HG03565 (cell line): ENCODE data around the gene OVAAL.

Source experiments
- ATAC-seq: cut with Tn5 transposase; IDR thresholded peaks from one replicate; pipeline ENCODE4 v1.9.1; 2021; ENCODE audit warnings: mild to moderate bottlenecking, moderate library complexity; ENCODE audit not compliant: unreplicated experiment

Gene OVAAL

DNA sequence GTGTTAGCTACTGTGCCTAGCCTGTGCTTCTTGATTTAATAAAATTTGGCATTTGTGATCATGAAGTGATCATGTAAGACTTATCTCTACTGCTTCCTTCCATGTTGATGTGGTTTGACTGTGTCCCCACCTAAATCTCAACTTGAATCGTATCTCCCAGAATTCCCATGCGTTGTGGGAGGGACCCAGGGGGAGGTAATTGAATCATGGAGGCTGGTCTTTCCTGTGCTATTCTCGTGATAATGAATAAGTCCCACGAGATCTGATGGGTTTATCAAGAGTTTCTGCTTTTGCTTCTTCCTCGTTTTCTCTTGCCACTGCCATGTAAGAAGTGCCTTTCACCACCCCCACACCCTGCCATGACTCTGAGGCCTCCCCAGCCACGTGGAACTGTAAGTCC, at the start of gene OVAAL:
Gene OVAAL (plus strand): TSS at position 301 of the 400 bp plus-strand sequence.
- no peak for ATAC-seq

DNA sequence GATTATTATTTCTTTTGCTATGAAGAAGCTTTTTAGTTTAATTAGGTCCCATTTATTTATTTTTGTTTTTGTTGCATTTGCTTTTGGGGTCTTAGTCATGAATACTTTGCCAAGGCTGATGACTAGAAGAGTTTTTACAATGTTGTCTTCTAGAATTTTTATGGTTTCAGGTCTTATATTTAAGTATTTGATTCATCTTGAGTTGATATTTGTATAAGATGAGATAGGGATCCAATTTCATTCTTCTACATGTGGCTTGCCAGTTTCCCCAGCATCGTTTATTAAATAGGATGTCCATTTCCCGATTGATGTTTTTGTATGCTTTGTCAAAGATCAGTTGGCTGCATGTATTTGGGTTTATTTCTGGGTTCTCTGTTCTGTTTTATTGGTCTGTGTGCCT, 47.9 kb upstream of the OVAAL start:
- ATAC-seq: no peak

DNA sequence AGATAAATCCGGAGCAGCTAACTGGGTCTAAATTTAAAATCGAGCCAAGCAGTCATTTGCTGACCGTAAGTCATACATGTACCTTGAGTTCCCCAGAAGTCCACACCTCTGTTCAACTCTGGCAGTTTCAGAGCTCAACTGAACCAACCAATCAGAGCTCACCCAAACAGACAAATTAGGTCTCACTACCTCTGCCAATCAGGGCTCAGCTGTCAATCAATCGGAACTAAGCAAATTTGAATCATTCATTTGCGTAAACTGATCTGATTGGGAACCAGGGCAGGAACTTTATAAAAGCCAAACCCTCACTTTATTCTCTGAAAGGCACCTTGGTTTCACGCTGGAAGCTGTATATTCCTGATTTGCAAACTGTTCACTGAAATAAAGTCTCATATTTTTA, 45.2 kb upstream of the OVAAL start:
- ATAC-seq: no peak

DNA sequence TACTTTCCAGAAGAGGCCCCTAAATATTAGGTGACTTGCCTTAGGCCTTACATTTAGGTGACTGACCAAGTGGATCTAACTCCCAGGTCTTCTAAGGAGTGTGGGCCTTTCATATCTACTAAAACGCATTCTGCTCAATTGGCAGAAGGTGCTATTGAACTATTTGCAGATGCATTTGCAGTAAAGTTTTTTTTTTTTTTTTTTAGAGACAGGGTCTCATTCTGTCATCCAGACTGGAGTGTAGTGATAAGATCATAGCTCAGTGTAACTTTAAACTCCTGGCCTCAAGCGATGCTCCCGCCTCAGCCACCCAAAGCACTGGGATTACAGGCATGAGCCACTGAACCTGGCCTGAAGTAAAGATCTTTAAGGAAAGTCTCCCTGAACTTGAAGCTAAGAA, 43.4 kb upstream of the OVAAL start:
- ATAC-seq: no peak

DNA sequence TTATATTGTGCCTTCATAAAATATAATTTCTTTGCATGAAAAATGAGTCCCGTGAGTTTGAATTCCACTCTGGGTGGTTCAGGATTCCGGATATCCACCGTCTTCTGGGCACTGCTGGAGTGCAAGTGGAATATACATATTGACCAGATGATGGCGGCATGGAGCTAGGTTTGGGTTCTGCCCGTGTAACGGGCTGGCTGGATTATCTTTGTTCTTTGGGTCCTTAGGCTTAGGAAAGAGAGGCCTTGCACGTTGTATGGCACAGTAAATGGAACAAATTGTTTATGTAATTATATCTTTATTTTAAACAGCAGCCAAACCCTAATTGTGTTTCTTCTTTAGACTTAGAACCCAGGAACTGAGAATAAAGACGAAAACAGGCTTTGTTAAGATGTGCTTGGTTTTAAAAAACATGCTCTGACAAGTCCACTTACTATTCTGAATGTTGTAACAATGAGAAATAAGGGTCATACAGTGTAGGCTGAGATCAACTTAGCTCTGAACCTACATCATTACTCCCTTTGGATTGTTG, 42.8 kb upstream of the OVAAL start:
- peak; percentile 83 for ATAC-seq

DNA sequence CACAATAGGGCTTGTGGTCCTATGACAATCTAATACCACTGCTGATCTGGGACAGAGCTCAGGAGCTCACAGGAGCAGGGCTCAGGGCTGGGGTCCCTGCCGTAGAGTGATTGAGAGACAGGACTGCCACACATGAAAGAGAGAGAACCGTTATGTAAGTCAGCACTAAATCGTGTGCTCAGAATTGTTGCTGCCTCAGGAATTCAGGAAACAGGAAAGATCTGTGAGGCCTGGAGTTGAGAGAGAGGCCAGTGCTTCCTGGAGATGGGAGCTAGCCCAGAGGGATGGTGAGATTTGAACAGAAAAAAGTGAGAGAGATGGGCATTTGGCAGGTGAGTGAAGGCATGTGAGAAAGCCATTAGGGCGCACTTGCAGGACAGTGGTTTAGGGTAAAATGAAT, 38.9 kb upstream of the OVAAL start:
- no peak for ATAC-seq

DNA sequence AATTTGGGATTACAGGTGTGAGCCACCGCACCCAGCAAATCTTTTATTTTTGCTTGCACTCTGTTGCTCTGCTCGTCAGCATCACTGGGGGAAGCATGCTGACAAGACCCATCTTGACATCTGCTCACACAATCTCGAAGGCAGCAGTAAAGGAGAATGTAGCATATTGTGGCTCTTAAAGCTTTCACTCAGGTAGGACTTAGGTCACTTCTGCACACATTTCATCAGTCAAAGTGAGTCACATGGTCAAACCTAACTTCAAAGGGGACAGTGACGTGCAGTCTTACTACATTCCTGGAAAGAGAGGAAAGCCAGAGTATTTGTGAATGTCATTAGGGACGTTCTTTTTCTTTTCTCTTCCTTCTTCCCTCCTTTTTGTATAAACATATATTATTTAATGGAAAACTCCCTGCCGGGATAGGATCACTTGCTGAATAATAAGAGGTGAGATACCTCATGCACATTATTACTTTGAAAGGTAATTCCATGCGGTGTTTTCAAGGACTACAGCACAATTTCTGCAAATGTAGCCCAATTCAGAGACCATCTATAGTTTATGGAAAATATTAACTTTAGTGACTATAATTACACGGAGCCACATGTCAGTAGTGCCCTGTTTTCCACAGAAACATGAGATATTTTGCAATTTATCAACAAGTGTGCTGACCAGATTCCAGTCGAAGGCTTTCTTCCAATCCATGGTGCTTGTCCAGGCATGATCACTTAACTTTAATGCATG, 37.1 kb upstream of the OVAAL start:
- ATAC-seq: no peak

DNA sequence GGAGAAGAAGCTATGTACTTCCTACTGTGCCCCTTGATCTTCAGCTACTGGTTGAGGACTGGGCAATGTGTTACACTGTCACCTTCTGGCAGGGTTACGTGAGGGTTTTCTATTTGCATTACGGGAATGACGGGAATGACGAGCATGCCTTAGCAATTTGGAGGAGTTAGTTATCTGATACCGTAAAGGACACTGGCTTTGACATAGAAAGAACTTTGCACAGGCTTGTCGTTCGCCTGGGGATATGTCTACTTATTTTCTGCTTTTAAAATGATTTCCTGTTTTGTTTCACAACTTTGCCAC, 36.6 kb upstream of the OVAAL start:
- ATAC-seq: no peak

DNA sequence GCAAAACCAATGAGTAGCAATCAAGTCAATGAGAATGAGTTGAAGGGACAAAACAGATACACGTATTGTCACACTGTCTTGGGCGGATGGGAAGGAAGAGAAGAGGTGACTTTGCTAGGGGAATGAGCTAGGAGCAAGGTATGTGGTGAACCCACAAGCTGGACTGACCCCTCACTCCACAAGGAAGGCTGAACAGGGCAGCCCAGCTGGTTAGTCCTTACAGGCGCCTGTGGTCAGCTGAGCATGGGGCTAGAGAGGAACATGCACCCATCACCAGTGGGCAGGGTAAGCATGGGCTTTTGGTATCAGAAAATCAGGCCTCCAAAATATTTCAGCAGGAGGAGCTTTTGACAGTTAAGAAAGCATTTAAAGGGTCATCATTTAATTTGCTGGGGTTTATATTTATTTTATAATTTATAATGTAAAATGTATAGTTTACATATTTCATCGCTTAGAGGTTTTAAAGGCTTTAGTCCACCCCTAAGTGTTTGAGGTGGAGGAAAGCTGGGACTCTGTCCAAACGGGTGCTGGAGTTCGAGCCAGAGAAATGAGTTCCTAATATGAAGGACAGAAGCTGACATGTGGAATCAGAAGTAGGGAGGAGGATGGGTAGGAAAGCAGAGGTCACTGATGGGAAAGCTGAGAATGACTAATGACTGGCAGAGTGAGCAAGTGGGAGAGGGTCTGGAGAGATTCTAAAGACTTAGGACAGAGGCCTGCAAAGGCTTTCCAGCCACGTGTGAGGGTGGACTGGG, 34.4 kb upstream of the OVAAL start:
- no peak for ATAC-seq

DNA sequence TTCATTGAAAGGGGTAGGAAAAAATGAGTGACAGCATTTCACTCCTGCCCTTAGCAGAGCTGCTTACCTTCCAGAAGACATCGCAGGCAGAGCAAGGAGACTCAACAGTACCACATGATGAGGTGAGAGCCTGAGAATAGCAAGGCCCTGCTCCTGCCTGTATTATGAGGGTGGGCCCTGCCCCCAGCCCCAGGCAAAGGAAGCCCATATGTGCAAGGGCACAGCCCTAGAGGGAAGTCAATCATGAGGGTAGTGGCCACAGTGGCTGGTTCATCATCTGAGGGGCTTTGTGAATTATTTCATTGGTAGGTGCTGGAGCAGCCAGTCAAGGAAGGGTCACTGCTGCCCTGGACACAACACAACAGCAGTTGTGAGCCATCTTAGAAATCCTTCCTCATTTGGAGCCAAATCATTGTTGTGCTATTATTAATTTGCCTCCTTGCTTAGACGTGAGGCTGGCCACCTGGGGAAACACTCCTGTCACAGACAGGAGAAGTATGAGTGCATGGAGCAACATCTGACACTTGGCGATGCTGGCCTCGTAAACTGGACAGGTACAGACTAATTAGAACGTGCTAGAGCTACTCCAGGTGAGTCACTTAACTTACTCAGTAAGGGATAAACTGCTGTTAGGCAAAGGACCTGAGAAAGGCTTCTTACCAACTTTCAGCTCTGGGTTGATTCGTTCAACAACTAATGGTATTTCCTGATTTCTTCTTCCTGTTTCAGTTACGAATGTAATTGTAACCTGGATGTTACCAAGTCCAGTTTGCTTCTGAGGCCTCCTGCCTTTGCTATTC, 33.6 kb upstream of the OVAAL start:
- ATAC-seq: no peak

DNA sequence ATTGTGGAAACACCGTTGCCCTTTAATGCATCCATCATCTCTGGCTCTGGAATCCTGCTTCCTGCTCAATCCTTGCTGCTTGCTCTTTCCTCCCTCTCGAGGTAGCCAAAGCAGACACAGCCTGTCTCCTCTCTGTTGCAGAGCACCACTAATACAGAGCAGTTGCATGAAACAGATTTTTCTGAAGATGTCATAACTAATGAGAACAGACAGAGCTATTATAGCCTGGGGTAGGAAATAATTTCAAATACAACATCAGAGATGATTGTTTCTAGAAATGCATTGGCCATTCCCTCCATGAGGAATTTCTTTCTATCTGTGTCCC, 33.1 kb upstream of the OVAAL start:
- no peak for ATAC-seq

DNA sequence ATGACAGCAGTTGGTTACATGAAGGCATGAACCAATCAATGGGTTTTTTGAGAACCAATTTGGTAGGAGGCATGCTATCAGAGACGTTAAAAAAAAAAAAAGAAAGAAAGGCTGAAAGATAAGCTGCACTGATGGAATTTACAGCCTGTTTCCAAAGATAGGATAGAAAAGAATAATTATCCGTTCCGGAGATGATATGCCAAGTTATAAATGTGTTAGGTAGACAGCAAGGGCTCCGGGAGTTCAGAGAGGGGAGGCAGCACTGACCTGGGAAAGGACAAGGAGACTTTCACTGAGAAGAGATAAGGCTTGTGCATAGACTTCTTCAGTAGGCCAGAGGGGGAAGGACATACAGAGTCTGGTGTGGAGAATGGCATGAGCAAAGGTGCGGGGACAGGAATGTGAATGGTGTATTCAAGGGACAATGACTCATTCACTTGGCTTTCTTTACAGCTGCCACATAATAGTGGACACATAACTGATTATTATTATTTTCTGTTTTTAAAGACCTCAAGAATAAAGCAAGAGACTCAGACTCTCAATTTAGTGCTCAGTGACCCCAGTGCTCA, 31.6 kb upstream of the OVAAL start:
- ATAC-seq: no peak

DNA sequence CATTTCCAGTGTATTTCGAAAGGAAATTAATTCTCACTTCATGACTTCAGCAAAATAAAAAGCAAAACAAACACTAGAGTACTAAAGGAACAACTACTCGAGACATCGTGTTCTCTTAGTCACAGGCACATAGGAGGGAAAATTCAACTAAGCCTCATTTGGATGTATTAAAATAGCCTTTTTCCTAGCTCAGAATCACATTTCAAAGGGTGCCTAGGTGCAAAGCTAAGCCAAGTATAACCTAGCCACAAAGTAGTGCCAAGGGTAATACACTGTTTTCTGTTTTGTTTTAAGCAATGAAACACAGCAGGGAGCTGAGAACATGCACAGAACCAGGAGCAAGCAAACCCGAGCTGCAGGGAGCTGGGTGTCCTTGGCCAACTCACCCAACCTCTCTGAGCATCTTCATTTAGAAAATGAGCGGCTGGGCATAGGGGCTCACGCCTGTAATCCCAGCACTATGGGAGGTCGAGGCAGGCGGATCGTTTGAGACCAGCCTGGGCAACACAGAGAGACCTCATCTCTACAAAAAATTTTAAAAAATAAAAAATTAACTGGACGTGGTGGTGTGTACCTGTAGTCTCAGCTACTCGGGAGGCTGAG, 29.8 kb upstream of the OVAAL start:
- ATAC-seq: no peak

DNA sequence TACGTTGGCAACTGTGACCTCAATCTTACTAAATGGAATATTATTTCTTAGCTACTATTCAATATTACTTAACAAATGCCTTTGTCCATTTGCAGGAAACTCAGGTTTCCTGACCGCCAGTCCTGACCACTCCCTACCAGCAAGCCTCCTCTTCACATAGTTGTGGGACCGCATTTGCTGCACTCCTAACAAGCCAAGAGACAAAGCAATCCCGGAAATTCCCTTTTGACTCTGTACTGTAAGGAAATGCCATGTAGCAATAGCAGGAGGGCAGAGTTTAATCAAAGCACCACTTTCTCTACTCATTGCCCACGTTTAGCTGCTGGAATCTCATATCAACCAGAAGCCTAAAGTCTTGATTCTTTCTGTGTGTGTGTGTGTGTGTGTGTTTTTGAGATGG, 28.3 kb upstream of the OVAAL start:
- ATAC-seq: no peak

DNA sequence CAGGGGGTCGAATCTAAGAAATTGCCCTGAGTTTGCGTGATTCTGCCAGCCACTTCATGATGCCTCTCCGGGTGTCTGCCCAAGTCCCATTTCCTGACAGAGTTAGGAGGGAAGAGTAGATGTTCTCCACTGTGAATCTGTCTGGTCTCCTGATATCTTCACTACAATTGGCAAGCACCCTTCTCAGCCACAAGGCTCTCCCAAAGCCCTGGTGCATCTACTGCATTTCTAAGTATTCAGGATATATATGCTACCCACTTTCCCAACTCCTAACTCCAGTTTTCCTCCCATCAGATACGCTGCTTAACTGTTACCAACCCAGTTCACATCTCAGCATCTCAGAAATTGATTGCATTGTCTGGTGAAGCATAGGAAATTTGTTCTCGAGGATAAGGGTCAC, 25.9 kb upstream of the OVAAL start:
- no peak for ATAC-seq

DNA sequence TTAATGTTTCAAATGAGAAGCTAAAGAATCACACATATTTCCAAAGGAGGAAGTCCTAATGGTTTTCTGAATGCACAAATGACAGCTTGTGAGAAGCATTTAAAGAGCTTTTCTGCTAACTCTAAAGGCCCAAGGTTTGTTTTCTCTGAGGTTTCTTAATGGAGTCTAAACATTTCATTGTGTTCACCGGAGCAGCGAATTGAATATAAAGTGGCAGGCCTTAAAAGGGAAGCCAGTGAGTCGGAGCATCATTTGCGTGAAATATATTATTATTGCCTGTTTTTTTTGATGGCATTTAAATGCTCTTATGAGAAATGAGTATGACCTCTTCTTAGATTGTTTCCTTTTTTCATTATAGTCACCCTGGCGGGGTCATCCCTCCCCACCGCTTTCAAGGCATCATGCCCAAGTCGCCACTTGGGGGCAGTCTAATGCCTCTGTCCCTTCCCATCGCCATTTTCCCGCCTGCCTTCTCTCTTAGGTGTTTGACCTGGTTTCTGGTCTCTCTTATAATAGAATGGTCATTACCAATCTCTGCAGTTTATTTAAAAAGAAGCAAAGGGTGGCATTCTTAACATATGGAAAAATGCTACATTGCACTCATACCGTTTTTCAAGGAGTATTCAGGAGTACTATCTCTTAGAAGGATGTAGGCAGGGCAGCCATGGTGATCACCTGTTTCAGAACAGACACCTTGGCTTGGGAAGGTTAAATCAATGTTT, 25.3 kb upstream of the OVAAL start:
- ATAC-seq: no peak

DNA sequence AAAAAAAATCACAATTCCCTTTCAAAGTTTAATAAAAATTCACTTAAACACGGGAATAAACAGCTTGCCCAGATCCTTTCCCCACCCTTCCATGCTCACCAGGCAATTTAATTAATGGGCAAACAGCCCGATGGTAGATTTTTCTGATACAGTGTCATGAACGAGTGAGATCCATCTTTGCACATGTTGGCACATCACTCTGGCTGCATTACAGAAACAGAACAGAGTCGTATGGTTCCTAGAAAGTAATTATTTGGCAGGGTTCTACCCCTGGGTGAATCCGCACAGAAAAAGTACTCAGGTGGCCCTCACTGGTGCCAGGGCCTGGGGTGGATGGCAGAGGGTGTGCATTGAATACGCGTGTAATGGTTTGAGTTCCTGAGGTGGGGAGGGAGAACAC, 24.6 kb upstream of the OVAAL start:
- no peak for ATAC-seq

DNA sequence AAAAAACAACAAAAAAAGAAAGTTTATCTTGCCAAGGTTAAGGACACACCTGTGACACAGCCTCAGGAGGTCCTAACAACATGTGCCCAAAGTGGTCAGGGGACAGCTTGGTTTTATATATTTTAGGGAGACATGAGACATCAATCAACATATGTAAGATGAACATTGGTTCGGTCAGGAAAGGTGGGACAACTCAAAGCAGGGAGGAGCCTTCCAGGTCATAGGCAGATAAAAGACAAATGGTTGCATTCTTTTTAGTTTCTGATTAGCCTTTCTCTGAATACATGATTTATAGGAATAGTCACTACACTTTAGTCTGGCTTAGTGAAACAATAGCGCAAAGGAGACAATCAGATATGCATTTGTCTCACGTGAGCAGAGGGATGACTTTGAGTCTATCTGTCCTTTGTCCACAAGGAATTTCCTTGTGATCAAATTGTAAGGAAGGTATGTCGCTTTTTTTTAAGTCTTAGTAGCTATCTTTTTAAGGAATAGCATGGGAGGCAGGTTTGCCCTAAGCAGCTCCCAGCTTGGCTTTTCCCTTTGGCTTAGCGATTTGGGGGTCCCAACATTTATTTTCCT, 23.3 kb upstream of the OVAAL start:
- ATAC-seq: no peak

DNA sequence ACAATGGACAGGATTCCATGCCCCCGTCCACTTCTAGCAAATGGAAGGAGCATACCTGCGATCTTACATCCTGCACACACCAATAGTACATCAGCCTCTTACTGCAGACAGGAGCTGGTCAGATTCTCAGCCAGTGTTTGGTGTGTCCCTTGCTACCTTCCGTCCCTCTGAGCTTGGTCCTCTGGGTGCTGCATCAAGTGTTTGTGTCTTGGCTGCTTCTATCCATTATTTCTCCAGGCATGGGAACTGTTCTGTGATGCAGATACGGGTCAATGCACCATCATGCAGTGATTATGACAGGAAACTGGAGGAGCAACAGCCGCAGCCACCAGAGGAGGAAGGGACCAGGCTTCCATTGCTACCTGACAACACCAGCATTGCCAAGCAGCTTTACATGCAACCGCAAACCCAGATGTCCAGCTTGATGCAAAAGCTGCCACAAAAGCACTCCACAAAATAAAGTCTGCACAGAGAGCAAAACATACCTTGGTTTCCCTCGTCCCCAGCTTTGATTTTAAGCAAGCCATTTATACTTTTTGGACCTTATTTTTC, 21.9 kb upstream of the OVAAL start:
- ATAC-seq: no peak

DNA sequence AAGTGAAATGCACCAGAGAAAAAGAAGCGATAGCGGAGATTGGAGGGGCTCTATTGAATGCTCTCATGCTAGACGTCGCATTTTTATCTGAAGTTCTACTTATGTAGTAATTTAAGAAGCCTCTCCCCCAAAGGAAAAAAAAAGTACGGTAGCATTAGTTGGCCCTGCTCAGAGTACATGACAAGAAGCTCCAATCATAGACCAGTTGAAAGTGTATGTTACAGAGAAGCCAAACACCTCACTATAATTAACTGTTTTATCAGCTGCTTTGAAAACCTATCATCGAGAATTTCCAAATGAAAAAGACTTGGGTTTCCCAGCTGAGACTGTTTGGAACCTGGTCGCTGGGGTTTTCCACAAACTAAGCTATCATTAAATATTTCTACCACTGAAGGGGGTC, 19.6 kb upstream of the OVAAL start:
- ATAC-seq: no peak
